GM18505 (cell line): ENCODE measurements around the gene CD244.
"Not testable (repeated sequence)": the region's sequence is repeated elsewhere in the genome, so short reads cannot be mapped to it uniquely, and the experiment has no call there.

Source experiments
- ATAC-seq: cut with Tn5 transposase; IDR thresholded peaks from one replicate; pipeline ENCODE4 v1.9.1; 2021; ENCODE audit not compliant: unreplicated experiment
- POLR2A ChIP-seq: IDR thresholded peaks from 4 replicates; pipeline ENCODE4 v1.6.1; 2011; ENCODE audit warnings: borderline replicate concordance; ENCODE audit not compliant: insufficient read depth, insufficient read length; ENCODE audit errors: extremely low read depth

The CD244 gene

GRCh38 chr1:160862203-160863060 lies at the start of gene CD244:
Gene CD244 (minus strand): TSS chr1:160862887. CDS start chr1:160862677, 210 bp downstream.
- peak; percentile 77 for ATAC-seq
- TF ChIP-seq POLR2A, result no peak

GRCh38 chr1:160911925-160912324 lies 49.2 kb upstream of the CD244 start:
- no peak for TF ChIP-seq POLR2A
- ATAC-seq, result no peak

GRCh38 chr1:160911441-160911840 lies 48.8 kb upstream of the CD244 start:
- no peak for TF ChIP-seq POLR2A
- no peak for ATAC-seq

- TF ChIP-seq POLR2A, result no peak
- ATAC-seq, result no peak
These were observed 47.6 kb upstream of the CD244 start for GRCh38 chr1:160910170-160910750.

GRCh38 chr1:160907976-160908375 lies 45.3 kb upstream of the CD244 start:
- no peak for TF ChIP-seq POLR2A
- no peak for ATAC-seq

- no peak for TF ChIP-seq POLR2A
- ATAC-seq, result no peak
These were observed 42.9 kb upstream of the CD244 start for GRCh38 chr1:160905617-160905989.

GRCh38 chr1:160904783-160905616 lies 42.3 kb upstream of the CD244 start:
- ATAC-seq, result no peak
- TF ChIP-seq POLR2A, result no peak

- not testable (repeated sequence) for ATAC-seq
These were observed 39.6 kb upstream of the CD244 start for GRCh38 chr1:160902251-160902650.

- no peak for ATAC-seq
These were observed 39.1 kb upstream of the CD244 start for GRCh38 chr1:160901768-160902167.

GRCh38 chr1:160900683-160901082 lies 38.0 kb upstream of the CD244 start:
- ATAC-seq, result not testable (repeated sequence)

More at GRCh38 chr1:160901768-160902167, 39.1 kb upstream of the CD244 start:
- no peak for TF ChIP-seq POLR2A

- not testable (repeated sequence) for ATAC-seq
These were observed 31.9 kb upstream of the CD244 start for GRCh38 chr1:160894368-160895135.

GRCh38 chr1:160891474-160891873 lies 28.8 kb upstream of the CD244 start:
- ATAC-seq, result no peak
- no peak for TF ChIP-seq POLR2A

- TF ChIP-seq POLR2A, result no peak
- no peak for ATAC-seq
These were observed 26.2 kb upstream of the CD244 start for GRCh38 chr1:160888926-160889325.

GRCh38 chr1:160887071-160887470 lies 24.4 kb upstream of the CD244 start:
- TF ChIP-seq POLR2A, result no peak
- ATAC-seq, result no peak

GRCh38 chr1:160885042-160885441 lies 22.4 kb upstream of the CD244 start, which contains the start of gene ITLN1:
Gene ITLN1 (minus strand): TSS chr1:160885180. CDS start chr1:160884877, 303 bp downstream.
- ATAC-seq, result no peak
- TF ChIP-seq POLR2A, result no peak
